Measurements from ENCODE around the gene CAMK2A.

DNA sequence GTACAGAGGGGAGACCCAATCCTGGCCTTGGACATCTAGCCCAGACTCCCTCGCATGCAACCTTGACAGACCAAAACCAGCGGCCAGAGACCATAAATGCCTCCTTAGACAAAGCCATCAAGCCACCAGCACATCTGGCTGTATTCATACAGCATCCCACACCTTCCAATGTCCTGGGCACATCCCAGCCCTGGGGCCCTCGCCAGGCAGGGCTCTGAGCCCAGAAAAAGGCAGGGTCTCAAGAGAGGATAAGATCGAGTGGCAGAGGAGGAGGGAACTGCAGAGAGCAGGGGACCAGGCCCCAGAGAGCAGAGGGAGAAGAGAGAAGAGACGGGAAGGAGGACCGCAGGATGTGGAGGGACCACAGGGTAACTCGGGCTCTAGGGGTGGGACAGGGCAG is 45.4 kb downstream of the CAMK2A start:
- TF ChIP-seq, protein P1, sequence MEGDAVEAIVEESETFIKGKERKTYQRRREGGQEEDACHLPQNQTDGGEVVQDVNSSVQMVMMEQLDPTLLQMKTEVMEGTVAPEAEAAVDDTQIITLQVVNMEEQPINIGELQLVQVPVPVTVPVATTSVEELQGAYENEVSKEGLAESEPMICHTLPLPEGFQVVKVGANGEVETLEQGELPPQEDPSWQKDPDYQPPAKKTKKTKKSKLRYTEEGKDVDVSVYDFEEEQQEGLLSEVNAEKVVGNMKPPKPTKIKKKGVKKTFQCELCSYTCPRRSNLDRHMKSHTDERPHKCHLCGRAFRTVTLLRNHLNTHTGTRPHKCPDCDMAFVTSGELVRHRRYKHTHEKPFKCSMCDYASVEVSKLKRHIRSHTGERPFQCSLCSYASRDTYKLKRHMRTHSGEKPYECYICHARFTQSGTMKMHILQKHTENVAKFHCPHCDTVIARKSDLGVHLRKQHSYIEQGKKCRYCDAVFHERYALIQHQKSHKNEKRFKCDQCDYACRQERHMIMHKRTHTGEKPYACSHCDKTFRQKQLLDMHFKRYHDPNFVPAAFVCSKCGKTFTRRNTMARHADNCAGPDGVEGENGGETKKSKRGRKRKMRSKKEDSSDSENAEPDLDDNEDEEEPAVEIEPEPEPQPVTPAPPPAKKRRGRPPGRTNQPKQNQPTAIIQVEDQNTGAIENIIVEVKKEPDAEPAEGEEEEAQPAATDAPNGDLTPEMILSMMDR (IDR thresholded peaks at IDR 0.05): no peak
- no peak for TF ChIP-seq POLR2A (IDR thresholded peaks at IDR 0.05)
